ENCODE data around the gene OXT. TPM values are rescaled to one million over a fixed set of nuclear protein-coding genes. Genes with fewer than 3 reads are reported as not detected.

Gene OXT
- total and polyA plus RNA-seq, 4 experiments from 2014 or later = 1.00 to 1.5 TPM; not detected in 2

Other genes with a start within 250 kb of the OXT start
- 10 to 100 TPM; 82.8 to 83.1 TPM for gene PCED1A, start 231.0 kb upstream of the OXT start, total RNA-seq
- 10 to 100 TPM; 17.9 to 18.1 TPM for gene PCED1A, start 231.0 kb upstream of the OXT start, polyA plus RNA-seq
- 10 to 100 TPM; 57.2 to 61.1 TPM for gene VPS16, start 230.9 kb upstream of the OXT start, total RNA-seq
- 10 to 100 TPM; 38.3 to 44.6 TPM for gene VPS16, start 230.9 kb upstream of the OXT start, polyA plus RNA-seq
- gene PTPRA, start 198.1 kb upstream of the OXT start, total RNA-seq = 10 to 100 TPM; 86.6 to 87.8 TPM
- 10 to 100 TPM; 24.8 to 42.7 TPM for gene PTPRA, start 198.1 kb upstream of the OXT start, polyA plus RNA-seq
- 1 to 10 TPM; 1.2 to 1.9 TPM for gene GNRH2, start 28.0 kb upstream of the OXT start, total RNA-seq
- gene GNRH2, start 28.0 kb upstream of the OXT start, polyA plus RNA-seq = not detected
- 10 to 100 TPM; 31.6 to 32.2 TPM for gene MRPS26, start 25.6 kb upstream of the OXT start, total RNA-seq
- gene MRPS26, start 25.6 kb upstream of the OXT start, polyA plus RNA-seq = 10 to 100 TPM; 64.0 to 66.4 TPM
- not detected for gene AVP, start 13.1 kb downstream of the OXT start, total RNA-seq
- gene AVP, start 13.1 kb downstream of the OXT start, polyA plus RNA-seq = not detected
- 10 to 100 TPM; 26.2 to 26.6 TPM for gene FASTKD5, start 88.2 kb downstream of the OXT start, total RNA-seq
- gene FASTKD5, start 88.2 kb downstream of the OXT start, polyA plus RNA-seq = 10 to 100 TPM; 18.5 to 22.3 TPM
- 10 to 100 TPM; 10.8 to 11.5 TPM for gene UBOX5, start 88.2 kb downstream of the OXT start, total RNA-seq
- gene UBOX5, start 88.2 kb downstream of the OXT start, polyA plus RNA-seq = 1 to 10 TPM; 3.6 to 8.0 TPM
- gene LZTS3, start 101.9 kb downstream of the OXT start, total RNA-seq = 1 to 10 TPM; 7.0 to 7.9 TPM
- gene LZTS3, start 101.9 kb downstream of the OXT start, polyA plus RNA-seq = under 1 TPM; 0.78 to 0.86 TPM
- gene DDRGK1, start 133.1 kb downstream of the OXT start, total RNA-seq = 10 to 100 TPM; 55.6 to 61.0 TPM
- gene DDRGK1, start 133.1 kb downstream of the OXT start, polyA plus RNA-seq = 10 to 100 TPM; 35.2 to 53.6 TPM
- gene ITPA, start 137.9 kb downstream of the OXT start, total RNA-seq = 10 to 100 TPM; 46.7 to 46.8 TPM
- 10 to 100 TPM; 48.1 to 75.9 TPM for gene ITPA, start 137.9 kb downstream of the OXT start, polyA plus RNA-seq
- under 1 TPM; 0.35 to 0.83 TPM for gene SLC4A11, start 167.6 kb downstream of the OXT start, total RNA-seq
- under 1 TPM in 1 of 2 donors, not detected in 1; 0.37 TPM for gene SLC4A11, start 167.6 kb downstream of the OXT start, polyA plus RNA-seq

Data from CD4-positive, alpha-beta memory T cell (primary cell).